Gastroesophageal sphincter (tissue), 3 donors: ENCODE results near the gene CD300LG.

Experiments used
- CTCF ChIP-seq, 4 experiments: fragments of 200-600 bp in 2 of 4; fragments of 450-650 bp in 2 of 4; sonication (generic) in 1 of 4; IDR thresholded peaks; one replicate each; pipeline ENCODE4 v1.5.1; 2017 to 2019; ENCODE audit warnings: antibody characterized with exemption in 4 of 4, mild to moderate bottlenecking in 2 of 4, moderate library complexity in 2 of 4
- EP300 ChIP-seq: sonication (generic); formaldehyde crosslinking; IDR thresholded peaks from one replicate; pipeline ENCODE4 v1.6.1; 2017; ENCODE audit warnings: antibody characterized with exemption, mild to moderate bottlenecking
- POLR2A ChIP-seq, 2 donors: fragments of 450-650 bp; IDR thresholded peaks; one replicate each; pipeline ENCODE4 v1.6.1; 2017; ENCODE audit warnings: antibody characterized with exemption in 2 of 2, mild to moderate bottlenecking in 2 of 2, moderate library complexity in 1 of 2
- POLR2AphosphoS5 ChIP-seq: sonication (generic); formaldehyde crosslinking; IDR thresholded peaks from one replicate; pipeline ENCODE4 v1.6.1; 2017; ENCODE audit warnings: antibody characterized with exemption

GRCh38 chr17:43906951-43907424 lies 60.0 kb downstream of the CD300LG start:
- TF ChIP-seq CTCF (IDR thresholded peaks at IDR 0.05) (no peak), EP300 (no peak), POLR2AphosphoS5 (no peak), POLR2A (IDR thresholded peaks at IDR 0.05) (no peak)
